Smooth muscle cell (in vitro differentiated cells): ENCODE measurements around the gene MDK. TPM values are rescaled to one million over a fixed set of nuclear protein-coding genes. Genes with fewer than 3 reads are reported as not detected.

Source experiments
- DNase-seq: peaks from one replicate; lab custom pipeline; 2025; ENCODE audit not compliant: unreplicated experiment; lab: John Stamatoyannopoulos, UW
- H2AFZ ChIP-seq: fragments of 200-600 bp; sonication (generic); 2 replicates; pipeline ENCODE4 v1.6.0; 2016; ENCODE audit warnings: antibody characterized with exemption, low read depth, mild to moderate bottlenecking
- H3F3A ChIP-seq: fragments of 200-600 bp; sonication (generic); 2 replicates; pipeline ENCODE4 v1.6.0; 2017; ENCODE audit warnings: antibody characterized with exemption, low read depth
- H3K27ac ChIP-seq: fragments of 200-600 bp; sonication (generic); 2 replicates; pipeline ENCODE4 v1.5.1; 2016; ENCODE audit warnings: low read depth, mild to moderate bottlenecking
- H3K27me3 ChIP-seq: fragments of 200-600 bp; sonication (generic); 2 replicates; pipeline ENCODE4 v1.6.1; 2016; ENCODE audit warnings: low read depth, mild to moderate bottlenecking
- H3K36me3 ChIP-seq: fragments of 200-600 bp; sonication (generic); 2 replicates; pipeline ENCODE4 v1.5.1; 2016; ENCODE audit warnings: low read depth
- H3K4me1 ChIP-seq: fragments of 200-600 bp; sonication (generic); 2 replicates; pipeline ENCODE4 v1.5.1; 2016; ENCODE audit warnings: low read depth
- H3K4me2 ChIP-seq: fragments of 200-600 bp; sonication (generic); 2 replicates; pipeline ENCODE4 v1.6.0; 2016; ENCODE audit warnings: mild to moderate bottlenecking
- H3K4me3 ChIP-seq: fragments of 200-600 bp; sonication (generic); 2 replicates; pipeline ENCODE4 v1.5.1; 2016; ENCODE audit warnings: mild to moderate bottlenecking
- H3K79me2 ChIP-seq: fragments of 200-600 bp; sonication (generic); 2 replicates; pipeline ENCODE4 v1.6.0; 2016; ENCODE audit warnings: low read depth, mild to moderate bottlenecking
- H3K9ac ChIP-seq: fragments of 200-600 bp; sonication (generic); 2 replicates; pipeline ENCODE4 v1.6.0; 2016; ENCODE audit warnings: low read depth
- H3K9me3 ChIP-seq: fragments of 200-600 bp; sonication (generic); replicated peaks from 2 replicates; pipeline ENCODE4 v1.5.1; 2016; ENCODE audit warnings: low read depth
- H4K20me1 ChIP-seq: fragments of 200-600 bp; sonication (generic); 2 replicates; pipeline ENCODE4 v1.6.0; 2016; ENCODE audit warnings: low read depth
- whole genome bisulfite sequencing: methylation state at CpG from one replicate; pipeline ENCODE4 v1.1.7; 2016; ENCODE audit warnings: low lambda C conversion rate; 5-methylcytosine and 5-hydroxymethylcytosine counted together
- polyA plus RNA-seq: library from polyadenylated mRNA; unstranded; fragments of >200 nt; fragmentation: Nextera tagmentation; extraction: Ambion mirVana; gene quantifications from 2 replicates; pipeline ENCODE4 v1.2.1, GENCODE V29; 2016
- total RNA-seq: library from RNA; depleted of rRNA; stranded (reverse); fragments of >200 nt; gene quantifications from 2 replicates; pipeline ENCODE4 v1.2.3, GENCODE V29; 2014
- TF ChIP-seq, protein P1 (sequence below): fragments of 200-600 bp; sonication (generic); IDR thresholded peaks from 2 replicates; pipeline ENCODE4 v1.5.1; 2017; ENCODE audit warnings: borderline replicate concordance, mild to moderate bottlenecking, antibody characterized with exemption; ENCODE audit not compliant: insufficient read depth, poor library complexity, severe bottlenecking

MDK gene
- total and polyA plus RNA-seq, 2 experiments from 2014 or later: 490 to 667 TPM

DNA sequence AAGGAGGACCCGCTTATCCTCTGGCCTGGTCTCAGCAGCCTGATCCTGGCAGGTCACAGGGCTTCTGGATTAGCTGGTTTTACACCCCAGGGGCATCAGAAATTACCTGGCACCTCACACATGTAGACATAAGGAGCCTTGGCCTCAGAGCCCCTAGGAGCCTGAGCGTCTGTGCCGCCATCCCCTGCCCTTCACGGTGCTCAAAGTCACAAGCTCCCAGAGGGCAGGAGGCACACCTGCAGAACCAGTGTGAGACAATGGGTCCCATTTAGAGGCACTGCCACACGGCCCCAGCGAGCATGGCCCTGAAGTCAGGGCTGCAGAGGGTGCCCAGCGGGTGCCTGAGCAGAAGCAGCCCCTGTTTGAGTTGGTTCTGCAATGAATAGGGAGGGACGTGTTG, 30.3 kb upstream of the MDK start:
- Histone ChIP-seq H3K36me3 (no peaks in the 10 kb centered on the region), H3K4me3 (no peak overlapping the region), H3K79me2 (peaks cover 70% of the 10 kb centered on the region), H3K9me3 (no peaks in the 10 kb centered on the region), H3K4me2 (no peak overlapping the region), H3K4me1 (peaks cover 9% of the 10 kb centered on the region), H2AFZ (no peak overlapping the region), H3K9ac (no peak overlapping the region), H3K27ac (no peak overlapping the region), H3F3A (no peaks in the 10 kb centered on the region), H3K27me3 (no peaks in the 10 kb centered on the region), H4K20me1 (peaks cover 65% of the 10 kb centered on the region)
- no peak for DNase-seq
- TF ChIP-seq, protein P1, sequence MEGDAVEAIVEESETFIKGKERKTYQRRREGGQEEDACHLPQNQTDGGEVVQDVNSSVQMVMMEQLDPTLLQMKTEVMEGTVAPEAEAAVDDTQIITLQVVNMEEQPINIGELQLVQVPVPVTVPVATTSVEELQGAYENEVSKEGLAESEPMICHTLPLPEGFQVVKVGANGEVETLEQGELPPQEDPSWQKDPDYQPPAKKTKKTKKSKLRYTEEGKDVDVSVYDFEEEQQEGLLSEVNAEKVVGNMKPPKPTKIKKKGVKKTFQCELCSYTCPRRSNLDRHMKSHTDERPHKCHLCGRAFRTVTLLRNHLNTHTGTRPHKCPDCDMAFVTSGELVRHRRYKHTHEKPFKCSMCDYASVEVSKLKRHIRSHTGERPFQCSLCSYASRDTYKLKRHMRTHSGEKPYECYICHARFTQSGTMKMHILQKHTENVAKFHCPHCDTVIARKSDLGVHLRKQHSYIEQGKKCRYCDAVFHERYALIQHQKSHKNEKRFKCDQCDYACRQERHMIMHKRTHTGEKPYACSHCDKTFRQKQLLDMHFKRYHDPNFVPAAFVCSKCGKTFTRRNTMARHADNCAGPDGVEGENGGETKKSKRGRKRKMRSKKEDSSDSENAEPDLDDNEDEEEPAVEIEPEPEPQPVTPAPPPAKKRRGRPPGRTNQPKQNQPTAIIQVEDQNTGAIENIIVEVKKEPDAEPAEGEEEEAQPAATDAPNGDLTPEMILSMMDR: no peak
- 94% methylated on average over 8 of the region's 8 CpGs for WGBS

DNA sequence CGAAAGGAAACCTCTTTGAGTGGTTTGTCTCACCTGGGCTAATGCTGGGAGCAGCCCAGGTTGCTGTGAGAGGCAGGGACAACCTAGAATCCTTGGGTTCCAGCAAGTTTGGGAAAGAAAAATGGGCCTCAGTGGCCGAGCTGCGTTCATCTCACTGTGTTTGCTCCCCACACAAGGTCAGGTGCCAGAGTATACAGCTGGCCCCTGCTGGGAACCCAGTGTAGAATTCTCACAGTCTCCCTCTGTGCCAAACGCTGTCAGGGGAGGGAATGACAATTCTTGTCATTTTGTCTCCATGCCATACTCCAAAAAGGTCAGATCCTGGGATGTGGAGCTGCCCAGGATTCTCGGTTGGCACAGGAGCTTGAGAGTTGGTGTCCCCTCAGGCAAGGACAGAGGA, 29.9 kb upstream of the MDK start:
- Histone ChIP-seq H3F3A (no peaks in the 10 kb centered on the region), H3K9ac (no peak overlapping the region), H3K9me3 (no peaks in the 10 kb centered on the region), H3K4me2 (no peak overlapping the region), H3K4me3 (no peak overlapping the region), H3K27ac (no peak overlapping the region), H4K20me1 (peaks cover 70% of the 10 kb centered on the region), H3K4me1 (peaks cover 9% of the 10 kb centered on the region), H3K36me3 (no peaks in the 10 kb centered on the region), H3K79me2 (peaks cover 75% of the 10 kb centered on the region), H2AFZ (no peak overlapping the region), H3K27me3 (no peaks in the 10 kb centered on the region)
- DNase-seq: no peak
- TF ChIP-seq, protein P1: no peak
- 80% methylated on average over 5 of the region's 5 CpGs for WGBS

DNA sequence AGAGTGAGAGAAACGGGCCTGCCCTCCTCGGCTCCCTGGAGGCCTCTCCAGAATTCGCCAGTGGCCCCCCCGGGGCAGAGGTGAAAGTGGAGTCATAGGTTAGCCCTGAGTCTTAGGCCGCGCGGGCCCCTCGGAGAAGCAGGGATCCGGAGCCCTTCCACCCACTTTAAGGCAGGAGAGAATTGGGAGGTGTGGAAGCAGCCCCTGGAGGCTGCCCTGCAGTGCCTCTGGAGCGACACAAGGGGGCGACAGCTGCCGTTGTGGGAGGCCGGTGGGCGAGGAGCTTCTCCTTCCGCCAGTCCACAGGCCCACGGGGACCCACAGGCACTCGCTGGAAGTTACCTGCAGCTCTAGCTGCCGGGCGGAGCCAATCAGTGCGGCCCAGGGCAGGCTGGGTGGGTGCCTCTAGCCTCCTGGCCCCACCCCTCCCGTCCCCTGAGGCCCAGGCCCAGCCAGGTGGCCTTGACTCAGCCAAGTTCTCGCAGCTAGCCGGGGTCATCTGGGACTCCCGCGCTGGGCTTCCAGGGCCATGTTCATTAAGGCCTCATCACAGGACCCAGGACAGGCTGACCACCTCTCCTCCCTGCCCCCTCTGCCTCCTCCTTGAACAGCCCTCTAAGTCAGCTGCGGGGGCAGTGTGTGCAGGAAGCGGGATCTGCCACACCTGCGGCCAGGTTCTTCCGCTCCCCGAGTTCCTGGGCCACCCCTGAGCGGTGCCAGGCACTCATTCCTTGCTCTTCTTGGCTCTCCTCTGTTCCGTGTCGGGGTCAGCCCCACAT, 29.2 kb upstream of the MDK start:
- no peaks in the 10 kb centered on the region for H3F3A ChIP-seq
- H3K4me1 ChIP-seq: peaks cover 12% of the 10 kb centered on the region
- TF ChIP-seq, protein P1: peak; percentile 79
- H3K27me3 ChIP-seq: no peaks in the 10 kb centered on the region
- H3K27ac ChIP-seq: no peak overlapping the region
- no peaks in the 10 kb centered on the region for H3K9me3 ChIP-seq
- H3K9ac ChIP-seq: no peak overlapping the region
- H4K20me1 ChIP-seq: peaks cover 75% of the 10 kb centered on the region
- no peak for DNase-seq
- no peak overlapping the region for H3K4me3 ChIP-seq
- no peak overlapping the region for H3K4me2 ChIP-seq
- H3K36me3 ChIP-seq: no peaks in the 10 kb centered on the region
- WGBS: 58% methylated on average over 33 of the region's 33 CpGs
- H2AFZ ChIP-seq: no peak overlapping the region
- H3K79me2 ChIP-seq: peaks cover 78% of the 10 kb centered on the region

DNA sequence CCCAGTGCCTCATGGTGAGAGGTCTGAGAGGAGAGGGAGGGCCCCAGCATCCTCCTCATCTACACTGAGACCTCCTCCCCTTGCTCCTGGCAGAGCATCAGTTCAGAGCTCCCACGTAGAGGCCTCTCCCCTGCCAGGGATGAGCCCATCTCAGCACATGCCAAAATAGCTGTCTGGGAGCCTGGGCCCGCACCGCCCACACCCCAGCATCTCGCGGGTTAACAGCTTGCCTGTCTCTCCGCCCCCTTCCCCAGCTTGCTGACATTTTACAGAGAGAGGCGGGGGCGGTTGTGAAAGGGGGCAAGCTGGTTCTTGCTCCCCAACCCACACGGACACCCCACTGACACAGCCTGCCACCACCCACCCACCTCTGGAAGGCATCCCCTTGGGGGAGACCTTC, 27.8 kb upstream of the MDK start:
- TF ChIP-seq, protein P1: no peak
- peaks cover 79% of the 10 kb centered on the region for H4K20me1 ChIP-seq
- no peak overlapping the region for H3K4me2 ChIP-seq
- no peak for DNase-seq
- no peak overlapping the region for H3K4me3 ChIP-seq
- H3K36me3 ChIP-seq: no peaks in the 10 kb centered on the region
- H3K4me1 ChIP-seq: peaks cover 5% of the 10 kb centered on the region
- 22% methylated on average over 8 of the region's 9 CpGs for WGBS
- no peak overlapping the region for H3K27ac ChIP-seq
- no peak overlapping the region for H2AFZ ChIP-seq
- no peaks in the 10 kb centered on the region for H3K9me3 ChIP-seq
- no peak overlapping the region for H3K9ac ChIP-seq
- no peaks in the 10 kb centered on the region for H3K27me3 ChIP-seq
- peaks cover 81% of the 10 kb centered on the region for H3K79me2 ChIP-seq
- no peaks in the 10 kb centered on the region for H3F3A ChIP-seq
